Mesendoderm (in vitro differentiated cells): ENCODE measurements around the gene CDK5R2.

Experiments used
- DNase-seq: peaks from one replicate; pipeline ENCODE4 v3.0.0; 2013
- H2AK5ac ChIP-seq: 2 replicates; pipeline ENCODE4 v1.6.1; 2013; ENCODE audit warnings: low read length, inconsistent platforms
- H2BK120ac ChIP-seq: 2 replicates; pipeline ENCODE4 v1.6.1; 2013; ENCODE audit warnings: low read depth, mild to moderate bottlenecking, low read length, moderate library complexity, mixed read lengths
- H2BK15ac ChIP-seq: replicated peaks from 2 replicates; pipeline ENCODE4 v1.6.1; 2013; ENCODE audit warnings: low read depth, mild to moderate bottlenecking, moderate library complexity
- H2BK5ac ChIP-seq: 2 replicates; pipeline ENCODE4 v1.6.1; 2013; ENCODE audit warnings: low read length, inconsistent platforms
- H3K18ac ChIP-seq: 2 replicates; pipeline ENCODE4 v1.6.1; 2013; ENCODE audit warnings: mild to moderate bottlenecking, low read length, mixed read lengths
- H3K23ac ChIP-seq: one replicate; pipeline ENCODE4 v1.6.1; 2013; ENCODE audit warnings: low read length
- H3K27ac ChIP-seq: 2 replicates; pipeline ENCODE4 v1.5.1; 2013; ENCODE audit warnings: low read depth, mild to moderate bottlenecking, inconsistent platforms, low read length, moderate library complexity
- H3K27me3 ChIP-seq: 2 replicates; pipeline ENCODE4 v1.6.1; 2013; ENCODE audit warnings: low read length, control low read depth, mild to moderate bottlenecking, inconsistent platforms; ENCODE audit not compliant: insufficient read depth, poor library complexity
- H3K36me3 ChIP-seq: 2 replicates; pipeline ENCODE4 v1.6.1; 2013; ENCODE audit warnings: low read length, inconsistent platforms; ENCODE audit not compliant: control insufficient read depth, insufficient read depth
- H3K4ac ChIP-seq: one replicate; pipeline ENCODE4 v1.6.1; 2013; ENCODE audit warnings: low read depth, mild to moderate bottlenecking, low read length, moderate library complexity
- H3K4me1 ChIP-seq: 2 replicates; pipeline ENCODE4 v1.6.1; 2013; ENCODE audit warnings: low read depth, low read length, inconsistent platforms; ENCODE audit not compliant: control insufficient read depth
- H3K4me2 ChIP-seq: 2 replicates; pipeline ENCODE4 v1.6.1; 2013; ENCODE audit warnings: low read length
- H3K4me3 ChIP-seq: 2 replicates; pipeline ENCODE4 v1.5.1; 2013; ENCODE audit warnings: mild to moderate bottlenecking, low read length
- H3K56ac ChIP-seq: one replicate; pipeline ENCODE4 v1.6.1; 2013; ENCODE audit warnings: low read length
- H3K79me1 ChIP-seq: 2 replicates; pipeline ENCODE4 v1.6.1; 2013; ENCODE audit warnings: low read length, inconsistent platforms
- H3K79me2 ChIP-seq: 2 replicates; pipeline ENCODE4 v1.6.1; 2013; ENCODE audit warnings: mild to moderate bottlenecking, low read length; ENCODE audit not compliant: control insufficient read depth, insufficient read depth
- H3K9ac ChIP-seq: 2 replicates; pipeline ENCODE4 v1.6.1; 2013; ENCODE audit warnings: low read length, inconsistent platforms
- H4K5ac ChIP-seq: one replicate; pipeline ENCODE4 v1.6.1; 2013; ENCODE audit warnings: low read length
- H4K8ac ChIP-seq: one replicate; pipeline ENCODE4 v1.6.1; 2013; ENCODE audit warnings: low read depth, mild to moderate bottlenecking, control low read depth, low read length, moderate library complexity
- WGBS: extraction: QIAGEN DNeasy Blood & Tissue Kit; methylation state at CpG from one replicate; pipeline ENCODE4 v1.1.7; 2013; ENCODE audit warnings: low lambda C conversion rate, missing lambda C conversion rate; ENCODE audit not compliant: insufficient coverage; ENCODE audit errors: extremely low coverage; 5-methylcytosine and 5-hydroxymethylcytosine counted together

The CDK5R2 gene

DNA sequence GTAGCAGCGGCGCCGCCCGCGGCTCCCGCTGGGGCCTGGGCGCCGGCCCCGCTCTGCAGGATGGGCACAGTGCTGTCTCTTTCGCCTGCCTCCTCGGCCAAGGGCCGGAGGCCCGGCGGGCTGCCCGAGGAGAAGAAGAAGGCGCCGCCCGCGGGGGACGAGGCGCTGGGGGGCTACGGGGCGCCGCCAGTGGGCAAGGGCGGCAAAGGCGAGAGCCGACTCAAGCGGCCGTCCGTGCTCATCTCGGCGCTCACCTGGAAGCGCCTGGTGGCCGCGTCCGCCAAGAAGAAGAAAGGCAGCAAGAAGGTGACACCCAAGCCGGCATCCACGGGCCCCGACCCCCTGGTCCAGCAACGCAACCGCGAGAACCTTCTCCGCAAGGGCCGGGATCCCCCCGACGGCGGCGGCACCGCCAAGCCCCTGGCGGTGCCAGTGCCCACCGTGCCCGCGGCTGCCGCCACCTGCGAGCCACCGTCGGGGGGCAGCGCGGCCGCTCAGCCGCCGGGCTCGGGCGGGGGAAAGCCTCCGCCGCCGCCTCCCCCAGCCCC, 369 bp downstream of the CDK5R2 start:
- Histone ChIP-seq H3K79me1 (no peaks in the 10 kb centered on the region), H3K9ac (no peak overlapping the region), H3K18ac (no peak overlapping the region), H3K56ac (no peak overlapping the region), H3K27ac (no peak overlapping the region), H4K8ac (no peak overlapping the region), H3K4me1 (peaks cover 10% of the 10 kb centered on the region), H3K4me3 (no peak overlapping the region), H3K79me2 (no peaks in the 10 kb centered on the region), H2BK15ac (no peak overlapping the region), H2AK5ac (no peak overlapping the region), H3K23ac (no peak overlapping the region), H3K4ac (no peak overlapping the region), H3K36me3 (no peaks in the 10 kb centered on the region), H4K5ac (no peak overlapping the region), H3K4me2 (peak overlapping the region; percentile 39), H3K27me3 (peaks cover 25% of the 10 kb centered on the region), H2BK5ac (no peak overlapping the region), H2BK120ac (no peak overlapping the region)
- WGBS = no CpG with 5 or more reads among the region's 67 CpGs
- DNase-seq = peak; percentile 13

DNA sequence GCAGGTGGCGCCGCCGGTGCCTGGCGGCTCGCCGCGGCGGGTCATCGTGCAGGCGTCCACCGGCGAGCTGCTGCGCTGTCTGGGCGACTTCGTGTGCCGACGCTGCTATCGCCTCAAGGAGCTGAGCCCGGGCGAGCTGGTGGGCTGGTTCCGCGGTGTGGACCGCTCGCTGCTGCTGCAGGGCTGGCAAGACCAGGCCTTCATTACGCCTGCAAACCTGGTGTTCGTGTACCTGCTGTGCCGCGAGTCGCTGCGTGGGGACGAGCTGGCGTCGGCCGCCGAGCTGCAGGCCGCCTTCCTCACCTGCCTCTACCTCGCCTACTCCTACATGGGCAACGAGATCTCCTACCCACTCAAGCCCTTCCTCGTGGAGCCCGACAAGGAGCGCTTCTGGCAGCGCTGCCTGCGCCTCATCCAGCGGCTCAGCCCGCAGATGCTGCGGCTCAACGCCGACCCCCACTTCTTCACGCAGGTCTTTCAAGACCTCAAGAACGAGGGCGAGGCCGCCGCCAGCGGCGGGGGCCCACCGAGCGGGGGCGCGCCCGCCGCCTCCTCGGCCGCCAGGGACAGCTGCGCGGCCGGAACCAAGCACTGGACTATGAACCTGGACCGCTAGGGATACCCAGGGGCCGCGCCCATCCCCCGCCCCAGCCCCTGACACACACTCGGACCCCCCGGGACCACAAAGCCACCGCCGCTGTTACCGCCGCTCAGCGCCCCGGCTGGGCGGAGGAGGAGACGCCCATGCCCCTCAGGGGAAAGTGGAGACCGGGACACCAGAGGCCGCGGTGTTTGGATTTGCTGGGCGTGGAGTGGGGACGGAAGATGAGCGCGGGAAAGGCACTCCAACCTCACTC, 1.1 kb downstream of the CDK5R2 start:
- no peak for DNase-seq
- Histone ChIP-seq H3K56ac (no peak overlapping the region), H3K4me3 (no peak overlapping the region), H3K23ac (no peak overlapping the region), H3K4me2 (no peak overlapping the region), H3K27me3 (peaks cover 25% of the 10 kb centered on the region), H2AK5ac (no peak overlapping the region), H2BK5ac (no peak overlapping the region), H2BK120ac (no peak overlapping the region), H3K36me3 (no peaks in the 10 kb centered on the region), H3K4me1 (peaks cover 10% of the 10 kb centered on the region), H3K9ac (no peak overlapping the region), H2BK15ac (no peak overlapping the region), H3K79me1 (no peaks in the 10 kb centered on the region), H4K8ac (no peak overlapping the region), H3K4ac (no peak overlapping the region), H4K5ac (no peak overlapping the region), H3K79me2 (no peaks in the 10 kb centered on the region), H3K18ac (no peak overlapping the region), H3K27ac (no peak overlapping the region)
- no CpG with 5 or more reads among the region's 87 CpGs for WGBS

DNA sequence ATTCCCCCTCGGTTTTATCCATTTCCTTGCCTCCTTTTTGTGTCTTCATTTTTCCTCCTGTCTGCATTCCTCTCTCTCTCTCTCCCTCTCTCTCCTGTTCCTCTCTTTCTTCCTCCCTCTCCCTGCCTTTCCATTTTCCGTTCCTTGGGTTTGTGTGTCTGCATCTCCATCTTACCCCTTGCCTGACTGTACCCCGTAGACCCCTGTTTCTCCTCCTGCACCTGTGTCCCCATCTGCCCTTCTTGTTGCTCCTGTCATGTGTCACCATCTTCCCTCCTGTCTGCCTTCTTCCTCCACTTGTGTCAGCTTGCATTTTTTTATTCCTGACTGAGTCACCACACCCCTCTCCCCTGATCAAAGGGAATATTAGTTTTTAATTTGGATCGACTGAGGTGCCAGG, 1.8 kb downstream of the CDK5R2 start:
- H4K5ac ChIP-seq = no peak overlapping the region
- H2AK5ac ChIP-seq = no peak overlapping the region
- H3K56ac ChIP-seq = no peak overlapping the region
- no peak overlapping the region for H3K27ac ChIP-seq
- H3K36me3 ChIP-seq = no peaks in the 10 kb centered on the region
- no peak for DNase-seq
- no peaks in the 10 kb centered on the region for H3K79me2 ChIP-seq
- no CpG with 5 or more reads among the region's 4 CpGs for WGBS
- no peak overlapping the region for H3K4ac ChIP-seq
- peaks cover 25% of the 10 kb centered on the region for H3K27me3 ChIP-seq
- H2BK15ac ChIP-seq = no peak overlapping the region
- no peak overlapping the region for H2BK120ac ChIP-seq
- no peak overlapping the region for H3K4me3 ChIP-seq
- peaks cover 10% of the 10 kb centered on the region for H3K4me1 ChIP-seq
- H3K79me1 ChIP-seq = no peaks in the 10 kb centered on the region
- H4K8ac ChIP-seq = no peak overlapping the region
- H3K18ac ChIP-seq = no peak overlapping the region
- H2BK5ac ChIP-seq = no peak overlapping the region
- H3K23ac ChIP-seq = no peak overlapping the region
- no peak overlapping the region for H3K9ac ChIP-seq
- H3K4me2 ChIP-seq = no peak overlapping the region

DNA sequence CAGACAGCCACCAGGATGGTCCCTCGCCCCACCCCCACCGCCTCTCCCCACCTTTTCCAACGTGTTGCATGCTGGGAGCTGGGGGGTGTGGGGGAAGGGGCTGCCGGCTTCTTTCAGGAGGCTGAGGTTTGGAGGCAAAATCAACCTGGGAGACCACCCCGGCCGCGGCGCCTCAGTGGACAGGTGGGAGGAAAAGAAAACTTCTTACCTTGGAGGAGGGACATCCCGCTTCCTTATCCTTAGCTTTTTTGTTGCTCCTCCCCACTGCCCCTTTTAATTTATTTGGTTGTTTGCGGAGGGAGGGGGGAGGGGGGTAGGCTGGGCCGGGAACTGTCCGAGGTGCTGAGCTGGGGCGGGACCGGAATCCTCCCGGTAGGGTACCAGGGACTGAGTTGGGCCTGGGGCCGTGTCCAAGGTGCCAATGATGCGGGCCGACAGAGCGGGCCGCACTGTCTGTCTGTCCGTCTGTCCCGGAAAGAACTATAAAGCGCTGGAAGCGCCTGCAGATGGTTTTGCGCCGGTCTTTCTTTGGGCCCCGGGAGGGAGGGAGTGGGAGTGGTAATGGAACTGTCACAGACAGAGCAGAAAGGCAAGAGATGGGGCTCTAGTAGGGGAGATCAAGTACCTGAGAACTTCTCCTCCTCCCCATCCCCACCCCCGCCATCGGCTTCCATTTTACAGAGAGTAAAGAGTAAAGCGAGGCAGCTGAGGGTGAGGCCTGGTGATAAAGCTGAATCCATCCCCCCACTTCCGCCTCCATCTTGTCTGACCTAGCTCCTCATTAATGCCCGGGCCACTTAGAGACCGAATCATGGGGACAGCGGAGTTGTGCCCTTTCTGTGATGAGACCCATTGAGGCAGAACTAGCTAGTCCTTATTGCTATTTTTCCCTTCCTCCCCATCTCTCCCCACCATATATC, 2.4 kb downstream of the CDK5R2 start:
- Histone ChIP-seq H3K36me3 (no peaks in the 10 kb centered on the region), H3K18ac (no peak overlapping the region), H4K5ac (no peak overlapping the region), H3K4me2 (no peak overlapping the region), H2BK120ac (no peak overlapping the region), H2BK15ac (no peak overlapping the region), H2AK5ac (no peak overlapping the region), H3K4ac (no peak overlapping the region), H3K79me2 (no peaks in the 10 kb centered on the region), H3K4me3 (no peak overlapping the region), H3K56ac (no peak overlapping the region), H3K9ac (no peak overlapping the region), H3K4me1 (peaks cover 10% of the 10 kb centered on the region), H3K27ac (no peak overlapping the region), H4K8ac (no peak overlapping the region), H2BK5ac (no peak overlapping the region), H3K27me3 (peaks cover 25% of the 10 kb centered on the region), H3K79me1 (no peaks in the 10 kb centered on the region), H3K23ac (no peak overlapping the region)
- WGBS = no CpG with 5 or more reads among the region's 34 CpGs
- DNase-seq = no peak

DNA sequence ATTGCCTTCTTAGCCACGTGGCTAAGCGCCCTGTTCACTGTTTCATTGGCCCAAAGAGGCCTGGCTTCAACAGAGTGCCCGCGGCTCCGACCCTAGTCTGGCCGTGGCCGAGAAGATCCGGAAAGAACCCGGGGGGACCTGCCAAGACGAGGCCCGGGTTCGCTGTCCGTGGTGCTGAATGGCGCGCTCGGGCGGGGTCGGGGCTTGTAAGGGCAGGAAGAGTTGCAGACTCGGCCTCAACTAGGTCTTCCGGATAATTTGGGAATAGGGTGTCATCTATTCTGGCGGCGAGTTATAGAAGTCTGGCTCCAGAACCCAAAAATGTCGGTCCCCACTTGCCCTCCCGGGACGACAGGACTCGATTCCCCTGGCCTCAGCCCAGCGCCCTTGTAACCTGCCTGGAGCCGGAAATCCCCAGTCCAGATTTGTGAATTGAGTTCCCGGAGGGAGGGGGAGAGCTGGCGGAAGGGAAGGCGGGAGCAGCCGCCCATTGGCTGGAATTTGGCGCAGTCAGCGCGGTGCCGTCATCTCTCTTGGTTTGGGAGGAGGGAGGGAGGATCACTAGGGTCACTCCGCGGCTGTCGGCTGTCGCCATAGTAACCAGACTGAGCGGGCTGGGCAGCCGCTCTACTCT, 3.5 kb downstream of the CDK5R2 start:
- no peak overlapping the region for H3K18ac ChIP-seq
- H2BK5ac ChIP-seq = no peak overlapping the region
- H3K56ac ChIP-seq = no peak overlapping the region
- H2AK5ac ChIP-seq = no peak overlapping the region
- H4K5ac ChIP-seq = no peak overlapping the region
- no peaks in the 10 kb centered on the region for H3K79me2 ChIP-seq
- H3K4me2 ChIP-seq = peak overlapping the region; percentile 74
- H3K23ac ChIP-seq = no peak overlapping the region
- H4K8ac ChIP-seq = no peak overlapping the region
- no peak overlapping the region for H3K27ac ChIP-seq
- peaks cover 19% of the 10 kb centered on the region for H3K27me3 ChIP-seq
- DNase-seq = peak; percentile 98
- no CpG with 5 or more reads among the region's 42 CpGs for WGBS
- H3K79me1 ChIP-seq = no peaks in the 10 kb centered on the region
- H3K9ac ChIP-seq = no peak overlapping the region
- no peak overlapping the region for H2BK120ac ChIP-seq
- H3K4me3 ChIP-seq = peak overlapping the region; percentile 11
- peaks cover 10% of the 10 kb centered on the region for H3K4me1 ChIP-seq
- no peak overlapping the region for H2BK15ac ChIP-seq
- no peak overlapping the region for H3K4ac ChIP-seq
- H3K36me3 ChIP-seq = no peaks in the 10 kb centered on the region
